Liver (tissue), 3 donors: ENCODE results near the gene OSBP2.

Source experiments
- ATF3 ChIP-seq: IDR thresholded peaks from 2 replicates; pipeline ENCODE4 v1.6.1; 2016; ENCODE audit warnings: antibody characterized with exemption
- CTCF ChIP-seq: fragments of 150-350 bp; IDR thresholded peaks from 2 replicates; pipeline ENCODE4 v1.5.1; 2017; ENCODE audit warnings: improper control_type of control experiment, low read depth, low read length; ENCODE audit not compliant: missing input control
- EGR1 ChIP-seq, 2 donors: IDR thresholded peaks; 2 replicates each; pipeline ENCODE4 v1.6.1; 2016 to 2018; ENCODE audit warnings: antibody characterized with exemption in 2 of 2, low read depth in 2 of 2
- GABPA ChIP-seq, 2 donors: IDR thresholded peaks in 1 of 2; conservative IDR thresholded peaks in 1 of 2; 2 replicates each; pipeline ENCODE4 v1.6.1; 2016; ENCODE audit warnings: antibody characterized with exemption in 2 of 2, mild to moderate bottlenecking in 1 of 2, moderate library complexity in 1 of 2
- HNF4A ChIP-seq, 2 donors: conservative IDR thresholded peaks; 2 replicates each; pipeline ENCODE4 v1.6.1; 2016; ENCODE audit warnings: antibody characterized with exemption in 2 of 2, mild to moderate bottlenecking in 2 of 2
- JUND ChIP-seq, 2 donors: IDR thresholded peaks; 2 replicates each; pipeline ENCODE4 v1.6.1; 2016; ENCODE audit warnings: antibody characterized with exemption in 2 of 2
- MAX ChIP-seq: IDR thresholded peaks from 2 replicates; pipeline ENCODE4 v1.6.1; 2016; ENCODE audit warnings: antibody characterized with exemption
- RAD21 ChIP-seq, 2 donors: IDR thresholded peaks; 2 replicates each; pipeline ENCODE4 v1.6.1; 2016; ENCODE audit warnings: antibody characterized with exemption in 2 of 2, mild to moderate bottlenecking in 2 of 2
- RXRA ChIP-seq, 2 donors: IDR thresholded peaks; 2 replicates each; pipeline ENCODE4 v1.6.1; 2017 to 2018; ENCODE audit warnings: antibody characterized with exemption in 2 of 2, mild to moderate bottlenecking in 1 of 2
- SP1 ChIP-seq: IDR thresholded peaks from 2 replicates; pipeline ENCODE4 v1.6.1; 2018; ENCODE audit warnings: antibody characterized with exemption, mild to moderate bottlenecking
- TAF1 ChIP-seq: conservative IDR thresholded peaks from 2 replicates; pipeline ENCODE4 v1.6.1; 2016; ENCODE audit warnings: antibody characterized with exemption, mild to moderate bottlenecking
- YY1 ChIP-seq: IDR thresholded peaks from 2 replicates; pipeline ENCODE4 v1.6.1; 2016; ENCODE audit warnings: antibody characterized with exemption, mild to moderate bottlenecking
- ZBTB33 ChIP-seq: IDR thresholded peaks from 2 replicates; pipeline ENCODE4 v1.6.1; 2016; ENCODE audit warnings: antibody characterized with exemption
- TF ChIP-seq, protein P1 (sequence below): IDR thresholded peaks from 2 replicates; pipeline ENCODE4 v1.6.1; 2016; ENCODE audit warnings: antibody characterized with exemption, mild to moderate bottlenecking
- donor health status: healthy.
- donor health status: healthy.

DNA sequence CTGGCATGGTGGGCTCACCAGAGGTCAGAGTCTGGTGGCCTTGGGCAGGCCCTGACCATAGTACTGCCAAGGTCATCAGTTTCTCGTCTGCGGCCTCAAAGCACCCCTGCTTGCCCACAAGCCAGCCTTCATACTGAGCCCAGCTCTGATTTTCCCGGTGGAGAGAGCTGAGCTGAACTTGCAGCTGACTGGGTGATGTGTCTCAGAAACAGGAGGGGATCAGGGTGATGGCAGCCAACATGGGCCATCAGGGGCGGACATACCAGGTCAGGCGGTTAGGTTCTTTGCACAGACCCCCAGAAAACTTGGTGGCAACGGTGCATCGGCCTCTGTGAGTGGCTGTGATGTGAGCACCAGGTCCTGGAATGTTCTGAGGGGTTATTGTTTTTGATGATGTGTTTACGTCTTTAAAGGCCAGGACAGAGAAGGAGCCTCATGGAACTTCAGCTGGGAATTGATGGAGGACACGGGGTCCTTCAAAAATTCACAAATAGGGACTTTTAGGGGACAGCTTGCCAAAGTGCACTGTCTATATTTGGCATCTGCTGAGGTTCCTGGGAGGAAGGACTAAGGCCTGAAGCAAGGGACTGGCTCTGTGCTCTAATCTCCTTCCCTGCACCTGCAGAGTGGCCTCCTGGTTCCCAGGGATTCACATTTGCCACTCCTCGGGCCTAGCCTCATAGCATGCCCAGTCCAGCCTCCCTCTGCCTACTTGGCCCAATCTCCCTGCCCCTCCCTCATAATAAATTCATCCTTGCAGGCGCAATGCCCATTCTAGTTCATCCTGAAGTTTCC, 131.2 kb downstream of the OSBP2 start:
- TF ChIP-seq GABPA (IDR thresholded peaks at IDR 0.05 in 1 of 2, conservative IDR thresholded peaks at IDR 0.05 in 1 of 2) (no peak), CTCF (no peak), EGR1 (IDR thresholded peaks at IDR 0.05; ENCODE audit: low read depth in 2 of 2) (no peak), JUND (IDR thresholded peaks at IDR 0.05) (no peak), MAX (no peak), TAF1 (no peak), RAD21 (IDR thresholded peaks at IDR 0.05) (no peak), YY1 (no peak), RXRA (IDR thresholded peaks at IDR 0.05) (no peak), SP1 (no peak), ATF3 (no peak), ZBTB33 (no peak), HNF4A (conservative IDR thresholded peaks at IDR 0.05) (no peak)
- TF ChIP-seq, protein P1, sequence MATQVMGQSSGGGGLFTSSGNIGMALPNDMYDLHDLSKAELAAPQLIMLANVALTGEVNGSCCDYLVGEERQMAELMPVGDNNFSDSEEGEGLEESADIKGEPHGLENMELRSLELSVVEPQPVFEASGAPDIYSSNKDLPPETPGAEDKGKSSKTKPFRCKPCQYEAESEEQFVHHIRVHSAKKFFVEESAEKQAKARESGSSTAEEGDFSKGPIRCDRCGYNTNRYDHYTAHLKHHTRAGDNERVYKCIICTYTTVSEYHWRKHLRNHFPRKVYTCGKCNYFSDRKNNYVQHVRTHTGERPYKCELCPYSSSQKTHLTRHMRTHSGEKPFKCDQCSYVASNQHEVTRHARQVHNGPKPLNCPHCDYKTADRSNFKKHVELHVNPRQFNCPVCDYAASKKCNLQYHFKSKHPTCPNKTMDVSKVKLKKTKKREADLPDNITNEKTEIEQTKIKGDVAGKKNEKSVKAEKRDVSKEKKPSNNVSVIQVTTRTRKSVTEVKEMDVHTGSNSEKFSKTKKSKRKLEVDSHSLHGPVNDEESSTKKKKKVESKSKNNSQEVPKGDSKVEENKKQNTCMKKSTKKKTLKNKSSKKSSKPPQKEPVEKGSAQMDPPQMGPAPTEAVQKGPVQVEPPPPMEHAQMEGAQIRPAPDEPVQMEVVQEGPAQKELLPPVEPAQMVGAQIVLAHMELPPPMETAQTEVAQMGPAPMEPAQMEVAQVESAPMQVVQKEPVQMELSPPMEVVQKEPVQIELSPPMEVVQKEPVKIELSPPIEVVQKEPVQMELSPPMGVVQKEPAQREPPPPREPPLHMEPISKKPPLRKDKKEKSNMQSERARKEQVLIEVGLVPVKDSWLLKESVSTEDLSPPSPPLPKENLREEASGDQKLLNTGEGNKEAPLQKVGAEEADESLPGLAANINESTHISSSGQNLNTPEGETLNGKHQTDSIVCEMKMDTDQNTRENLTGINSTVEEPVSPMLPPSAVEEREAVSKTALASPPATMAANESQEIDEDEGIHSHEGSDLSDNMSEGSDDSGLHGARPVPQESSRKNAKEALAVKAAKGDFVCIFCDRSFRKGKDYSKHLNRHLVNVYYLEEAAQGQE = no peak
